ENCODE results near the gene RAVER2. TPM values are rescaled to one million over a fixed set of nuclear protein-coding genes. Genes with fewer than 3 reads are reported as not detected.

Gene RAVER2
- polyA plus RNA-seq, 1 donor (not counting 4 experiments of a cell fraction or from before 2014, with no cell fraction given), result 9.1 TPM

- Histone ChIP-seq H4K20me1 (ENCODE audit: control insufficient read depth, extremely low read depth, insufficient read depth, low read length) (no peaks in the 10 kb centered on the region), H2AFZ (ENCODE audit: control insufficient read depth, low read length) (no peak overlapping the region), H3K4me3 (ENCODE audit: control insufficient read depth in 2 of 3, extremely low read depth in 1 of 3, insufficient read depth in 2 of 3, low read depth in 1 of 3, low read length in 3 of 3) (no peak overlapping the region), H3K4me1 (ENCODE audit: control insufficient read depth, extremely low read depth, insufficient read depth, low read length) (no peaks in the 10 kb centered on the region), H3K9me3 (ENCODE audit: control insufficient read depth, low read depth, low read length) (no peaks in the 10 kb centered on the region), H3K79me2 (ENCODE audit: control insufficient read depth, insufficient read depth, low read length) (no peaks in the 10 kb centered on the region), H3K9me1 (ENCODE audit: control insufficient read depth, extremely low read depth, insufficient read depth, low read length) (no peaks in the 10 kb centered on the region), H3K9ac (ENCODE audit: control insufficient read depth, extremely low read depth, insufficient read depth, low read length) (no peak overlapping the region), H3K27me3 (ENCODE audit: control insufficient read depth, extremely low read depth, insufficient read depth, low read length) (no peaks in the 10 kb centered on the region), H3K27ac (ENCODE audit: control insufficient read depth, insufficient read depth, low read length) (no peak overlapping the region), H3K36me3 (ENCODE audit: control insufficient read depth in 2 of 2, extremely low read depth in 1 of 2, insufficient read depth in 2 of 2, low read length in 2 of 2) (peaks cover 13 to 15% of the 10 kb centered on the region in 2 experiments), H3K4me2 (ENCODE audit: control insufficient read depth, extremely low read depth, insufficient read depth, low read depth, low read length) (no peak overlapping the region)
- dilution Hi-C loops (cut with MboI; ENCODE audit: extremely low pct_ligation_motif_present, low sequenced_read_pairs), result no loop called here
- TF ChIP-seq EZH2 (IDR thresholded peaks at IDR 0.05; ENCODE audit: low read length) (no peak), CTCF (optimal IDR thresholded peaks at IDR 0.05 in 1 of 3, IDR thresholded peaks at IDR 0.05 in 1 of 3, conservative IDR thresholded peaks at IDR 0.05 in 1 of 3; ENCODE audit: extremely low read depth in 1 of 3, insufficient read depth in 2 of 3, low read length in 3 of 3) (no peak)
- FAIRE-seq, result no peak
- no peak for DNase-seq (ENCODE audit: low read depth, low spot score)
These were observed 119.4 kb downstream of the RAVER2 start for GRCh38 chr1:64864018-64864940.

GRCh38 chr1:64865105-64865757, 120.4 kb downstream of the RAVER2 start:
- no peak overlapping the region for H3K9ac ChIP-seq (ENCODE audit: control insufficient read depth, extremely low read depth, insufficient read depth, low read length)
- H3K9me1 ChIP-seq (ENCODE audit: control insufficient read depth, extremely low read depth, insufficient read depth, low read length), result no peaks in the 10 kb centered on the region
- H3K4me2 ChIP-seq (ENCODE audit: control insufficient read depth, extremely low read depth, insufficient read depth, low read depth, low read length), result no peak overlapping the region
- H3K36me3 ChIP-seq (ENCODE audit: control insufficient read depth in 2 of 2, extremely low read depth in 1 of 2, insufficient read depth in 2 of 2, low read length in 2 of 2), result peaks cover 9 to 17% of the 10 kb centered on the region in 2 experiments
- H4K20me1 ChIP-seq (ENCODE audit: control insufficient read depth, extremely low read depth, insufficient read depth, low read length), result no peaks in the 10 kb centered on the region
- H3K27me3 ChIP-seq (ENCODE audit: control insufficient read depth, extremely low read depth, insufficient read depth, low read length), result no peaks in the 10 kb centered on the region
- dilution Hi-C loops (cut with MboI; ENCODE audit: extremely low pct_ligation_motif_present, low sequenced_read_pairs), result no loop called here
- H3K4me1 ChIP-seq (ENCODE audit: control insufficient read depth, extremely low read depth, insufficient read depth, low read length), result no peaks in the 10 kb centered on the region
- no peaks in the 10 kb centered on the region for H3K9me3 ChIP-seq (ENCODE audit: control insufficient read depth, low read depth, low read length)
- TF ChIP-seq CTCF (optimal IDR thresholded peaks at IDR 0.05 in 1 of 3, IDR thresholded peaks at IDR 0.05 in 1 of 3, conservative IDR thresholded peaks at IDR 0.05 in 1 of 3; ENCODE audit: extremely low read depth in 1 of 3, insufficient read depth in 2 of 3, low read length in 3 of 3) (no peak), EZH2 (IDR thresholded peaks at IDR 0.05; ENCODE audit: low read length) (no peak)
- no peak overlapping the region for H3K4me3 ChIP-seq (ENCODE audit: control insufficient read depth in 2 of 3, extremely low read depth in 1 of 3, insufficient read depth in 2 of 3, low read depth in 1 of 3, low read length in 3 of 3)
- no peak overlapping the region for H3K27ac ChIP-seq (ENCODE audit: control insufficient read depth, insufficient read depth, low read length)
- H2AFZ ChIP-seq (ENCODE audit: control insufficient read depth, low read length), result no peak overlapping the region
- H3K79me2 ChIP-seq (ENCODE audit: control insufficient read depth, insufficient read depth, low read length), result no peaks in the 10 kb centered on the region
- FAIRE-seq (no peak), DNase-seq (ENCODE audit: low read depth, low spot score) (no peak)

Measured in keratinocyte (primary cell).